ENCODE data around the gene TMEM201.
"Not testable (repeated sequence)": the region's sequence is repeated elsewhere in the genome, so short reads cannot be mapped to it uniquely, and the experiment has no call there.

The TMEM201 gene

GRCh38 chr1:9558946-9559545 lies 29.7 kb upstream of the TMEM201 start:
- no peaks in the 10 kb centered on the region for H3K4me1 ChIP-seq (ENCODE audit: control insufficient read depth, low read depth, low read length)
- peaks cover 58% of the 10 kb centered on the region for H3K36me3 ChIP-seq (ENCODE audit: control insufficient read depth, low read depth, low read length)
- no peak overlapping the region for H3K4me3 ChIP-seq (ENCODE audit: low read length)
- H3K9me3 ChIP-seq (ENCODE audit: control insufficient read depth, low read depth, low read length): no peaks in the 10 kb centered on the region
- H3K27me3 ChIP-seq (ENCODE audit: control insufficient read depth, insufficient read depth, low read length): peaks cover 19% of the 10 kb centered on the region
- no peak overlapping the region for H3K27ac ChIP-seq (ENCODE audit: low read length)
- H3K9ac ChIP-seq (ENCODE audit: low read length): no peak overlapping the region

- Histone ChIP-seq H3K36me3 (ENCODE audit: control insufficient read depth, low read depth, low read length) (peaks cover 58% of the 10 kb centered on the region), H3K9ac (ENCODE audit: low read length) (no peak overlapping the region)
Observed at GRCh38 chr1:9559673-9560072, 29.0 kb upstream of the TMEM201 start.

GRCh38 chr1:9560090-9560489 lies 28.6 kb upstream of the TMEM201 start:
- H3K9ac ChIP-seq (ENCODE audit: low read length); H3K27ac ChIP-seq (ENCODE audit: low read length); H3K4me3 ChIP-seq (ENCODE audit: low read length); H3K9me3 ChIP-seq (ENCODE audit: control insufficient read depth, low read depth, low read length); H3K4me1 ChIP-seq (ENCODE audit: control insufficient read depth, low read depth, low read length): not testable (repeated sequence)
- peaks cover 19% of the 10 kb centered on the region for H3K27me3 ChIP-seq (ENCODE audit: control insufficient read depth, insufficient read depth, low read length)
- peaks cover 56% of the 10 kb centered on the region for H3K36me3 ChIP-seq (ENCODE audit: control insufficient read depth, low read depth, low read length)

More at GRCh38 chr1:9559673-9560072, 29.0 kb upstream of the TMEM201 start:
- H3K27ac ChIP-seq (ENCODE audit: low read length): no peak overlapping the region
- H3K27me3 ChIP-seq (ENCODE audit: control insufficient read depth, insufficient read depth, low read length): peaks cover 19% of the 10 kb centered on the region
- no peaks in the 10 kb centered on the region for H3K4me1 ChIP-seq (ENCODE audit: control insufficient read depth, low read depth, low read length)
- H3K4me3 ChIP-seq (ENCODE audit: low read length): no peak overlapping the region
- H3K9me3 ChIP-seq (ENCODE audit: control insufficient read depth, low read depth, low read length): no peaks in the 10 kb centered on the region

GRCh38 chr1:9561429-9561828 lies 27.3 kb upstream of the TMEM201 start:
- Histone ChIP-seq H3K9me3 (ENCODE audit: control insufficient read depth, low read depth, low read length) (no peaks in the 10 kb centered on the region), H3K4me1 (ENCODE audit: control insufficient read depth, low read depth, low read length) (no peaks in the 10 kb centered on the region), H3K36me3 (ENCODE audit: control insufficient read depth, low read depth, low read length) (peaks cover 43% of the 10 kb centered on the region), H3K27me3 (ENCODE audit: control insufficient read depth, insufficient read depth, low read length) (peaks cover 19% of the 10 kb centered on the region), H3K9ac (ENCODE audit: low read length) (no peak overlapping the region), H3K4me3 (ENCODE audit: low read length) (no peak overlapping the region), H3K27ac (ENCODE audit: low read length) (no peak overlapping the region)

- peaks cover 19% of the 10 kb centered on the region for H3K36me3 ChIP-seq (ENCODE audit: control insufficient read depth, low read depth, low read length)
- no peak overlapping the region for H3K27ac ChIP-seq (ENCODE audit: low read length)
- H3K4me3 ChIP-seq (ENCODE audit: low read length): no peak overlapping the region
- no peaks in the 10 kb centered on the region for H3K9me3 ChIP-seq (ENCODE audit: control insufficient read depth, low read depth, low read length)
- no peak overlapping the region for H3K9ac ChIP-seq (ENCODE audit: low read length)
- no peaks in the 10 kb centered on the region for H3K4me1 ChIP-seq (ENCODE audit: control insufficient read depth, low read depth, low read length)
- no peaks in the 10 kb centered on the region for H3K27me3 ChIP-seq (ENCODE audit: control insufficient read depth, insufficient read depth, low read length)
Observed at GRCh38 chr1:9569267-9569666, 19.4 kb upstream of the TMEM201 start.

- H3K9me3 ChIP-seq (ENCODE audit: control insufficient read depth, low read depth, low read length); H3K4me3 ChIP-seq (ENCODE audit: low read length); H3K27ac ChIP-seq (ENCODE audit: low read length); H3K9ac ChIP-seq (ENCODE audit: low read length); H3K4me1 ChIP-seq (ENCODE audit: control insufficient read depth, low read depth, low read length); H3K27me3 ChIP-seq (ENCODE audit: control insufficient read depth, insufficient read depth, low read length): not testable (repeated sequence)
- peaks cover 23% of the 10 kb centered on the region for H3K36me3 ChIP-seq (ENCODE audit: control insufficient read depth, low read depth, low read length)
Observed at GRCh38 chr1:9570886-9571529, 17.7 kb upstream of the TMEM201 start.

- Histone ChIP-seq H3K9me3 (ENCODE audit: control insufficient read depth, low read depth, low read length) (no peaks in the 10 kb centered on the region), H3K4me1 (ENCODE audit: control insufficient read depth, low read depth, low read length) (no peaks in the 10 kb centered on the region), H3K27ac (ENCODE audit: low read length) (no peak overlapping the region), H3K9ac (ENCODE audit: low read length) (no peak overlapping the region), H3K4me3 (ENCODE audit: low read length) (no peak overlapping the region), H3K27me3 (ENCODE audit: control insufficient read depth, insufficient read depth, low read length) (no peaks in the 10 kb centered on the region), H3K36me3 (ENCODE audit: control insufficient read depth, low read depth, low read length) (peaks cover 27% of the 10 kb centered on the region)
Observed at GRCh38 chr1:9573723-9574122, 15.0 kb upstream of the TMEM201 start.

- Histone ChIP-seq H3K27me3 (ENCODE audit: control insufficient read depth, insufficient read depth, low read length) (no peaks in the 10 kb centered on the region), H3K36me3 (ENCODE audit: control insufficient read depth, low read depth, low read length) (peaks cover 39% of the 10 kb centered on the region), H3K4me1 (ENCODE audit: control insufficient read depth, low read depth, low read length) (no peaks in the 10 kb centered on the region), H3K4me3 (ENCODE audit: low read length) (no peak overlapping the region), H3K9me3 (ENCODE audit: control insufficient read depth, low read depth, low read length) (no peaks in the 10 kb centered on the region), H3K27ac (ENCODE audit: low read length) (no peak overlapping the region), H3K9ac (ENCODE audit: low read length) (no peak overlapping the region)
Observed at GRCh38 chr1:9575486-9575885, 13.2 kb upstream of the TMEM201 start.

- Histone ChIP-seq H3K27me3 (ENCODE audit: control insufficient read depth, insufficient read depth, low read length) (no peaks in the 10 kb centered on the region), H3K4me3 (ENCODE audit: low read length) (no peak overlapping the region), H3K36me3 (ENCODE audit: control insufficient read depth, low read depth, low read length) (peaks cover 41% of the 10 kb centered on the region), H3K27ac (ENCODE audit: low read length) (no peak overlapping the region), H3K9ac (ENCODE audit: low read length) (no peak overlapping the region), H3K4me1 (ENCODE audit: control insufficient read depth, low read depth, low read length) (no peaks in the 10 kb centered on the region), H3K9me3 (ENCODE audit: control insufficient read depth, low read depth, low read length) (no peaks in the 10 kb centered on the region)
Observed at GRCh38 chr1:9576903-9577302, 11.8 kb upstream of the TMEM201 start.

GRCh38 chr1:9577423-9577822 lies 11.3 kb upstream of the TMEM201 start:
- no peak overlapping the region for H3K9ac ChIP-seq (ENCODE audit: low read length)
- H3K36me3 ChIP-seq (ENCODE audit: control insufficient read depth, low read depth, low read length): peaks cover 45% of the 10 kb centered on the region
- no peaks in the 10 kb centered on the region for H3K27me3 ChIP-seq (ENCODE audit: control insufficient read depth, insufficient read depth, low read length)
- no peaks in the 10 kb centered on the region for H3K4me1 ChIP-seq (ENCODE audit: control insufficient read depth, low read depth, low read length)
- no peak overlapping the region for H3K27ac ChIP-seq (ENCODE audit: low read length)
- no peak overlapping the region for H3K4me3 ChIP-seq (ENCODE audit: low read length)
- no peaks in the 10 kb centered on the region for H3K9me3 ChIP-seq (ENCODE audit: control insufficient read depth, low read depth, low read length)

- Histone ChIP-seq H3K4me3 (ENCODE audit: low read length) (no peak overlapping the region), H3K27ac (ENCODE audit: low read length) (no peak overlapping the region), H3K9ac (ENCODE audit: low read length) (no peak overlapping the region), H3K9me3 (ENCODE audit: control insufficient read depth, low read depth, low read length) (no peaks in the 10 kb centered on the region), H3K27me3 (ENCODE audit: control insufficient read depth, insufficient read depth, low read length) (no peaks in the 10 kb centered on the region), H3K4me1 (ENCODE audit: control insufficient read depth, low read depth, low read length) (no peaks in the 10 kb centered on the region), H3K36me3 (ENCODE audit: control insufficient read depth, low read depth, low read length) (peaks cover 44% of the 10 kb centered on the region)
Observed at GRCh38 chr1:9580942-9581341, 7.8 kb upstream of the TMEM201 start.

GRCh38 chr1:9586147-9586766 lies 2.5 kb upstream of the TMEM201 start:
- no peaks in the 10 kb centered on the region for H3K9me3 ChIP-seq (ENCODE audit: control insufficient read depth, low read depth, low read length)
- H3K9ac ChIP-seq (ENCODE audit: low read length): no peak overlapping the region
- H3K27me3 ChIP-seq (ENCODE audit: control insufficient read depth, insufficient read depth, low read length): no peaks in the 10 kb centered on the region
- peaks cover 17% of the 10 kb centered on the region for H3K36me3 ChIP-seq (ENCODE audit: control insufficient read depth, low read depth, low read length)
- H3K4me3 ChIP-seq (ENCODE audit: low read length): no peak overlapping the region
- H3K27ac ChIP-seq (ENCODE audit: low read length): no peak overlapping the region
- H3K4me1 ChIP-seq (ENCODE audit: control insufficient read depth, low read depth, low read length): peaks cover 11% of the 10 kb centered on the region
